ENCODE results near the gene IGSF11.

- no peak for TF ChIP-seq POLR2A (IDR thresholded peaks at IDR 0.05)
- TF ChIP-seq, protein P1, sequence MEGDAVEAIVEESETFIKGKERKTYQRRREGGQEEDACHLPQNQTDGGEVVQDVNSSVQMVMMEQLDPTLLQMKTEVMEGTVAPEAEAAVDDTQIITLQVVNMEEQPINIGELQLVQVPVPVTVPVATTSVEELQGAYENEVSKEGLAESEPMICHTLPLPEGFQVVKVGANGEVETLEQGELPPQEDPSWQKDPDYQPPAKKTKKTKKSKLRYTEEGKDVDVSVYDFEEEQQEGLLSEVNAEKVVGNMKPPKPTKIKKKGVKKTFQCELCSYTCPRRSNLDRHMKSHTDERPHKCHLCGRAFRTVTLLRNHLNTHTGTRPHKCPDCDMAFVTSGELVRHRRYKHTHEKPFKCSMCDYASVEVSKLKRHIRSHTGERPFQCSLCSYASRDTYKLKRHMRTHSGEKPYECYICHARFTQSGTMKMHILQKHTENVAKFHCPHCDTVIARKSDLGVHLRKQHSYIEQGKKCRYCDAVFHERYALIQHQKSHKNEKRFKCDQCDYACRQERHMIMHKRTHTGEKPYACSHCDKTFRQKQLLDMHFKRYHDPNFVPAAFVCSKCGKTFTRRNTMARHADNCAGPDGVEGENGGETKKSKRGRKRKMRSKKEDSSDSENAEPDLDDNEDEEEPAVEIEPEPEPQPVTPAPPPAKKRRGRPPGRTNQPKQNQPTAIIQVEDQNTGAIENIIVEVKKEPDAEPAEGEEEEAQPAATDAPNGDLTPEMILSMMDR (IDR thresholded peaks at IDR 0.05) = no peak
- no peak for TF ChIP-seq EP300 (IDR thresholded peaks at IDR 0.05)
These were observed 7.5 kb upstream of the IGSF11 start for GRCh38 chr3:119042162-119042561.
